MM.1S (cell line): ENCODE data around the gene SYNE3.

ENCODE experiments used
- DNase-seq: peaks from one replicate; pipeline ENCODE4 v3.0.0-alpha.2; 2015
- H2AFZ ChIP-seq: fragments of 300-600 bp; sonication (generic); 2 replicates; pipeline ENCODE4 v1.6.0; 2016; ENCODE audit warnings: antibody characterized with exemption, low read length
- H3F3A ChIP-seq: fragments of 300-600 bp; sonication (generic); 2 replicates; pipeline ENCODE4 v1.6.1; 2016; ENCODE audit warnings: mild to moderate bottlenecking, antibody characterized with exemption, low read length, moderate library complexity, mixed read lengths; ENCODE audit not compliant: insufficient read depth
- H3K27ac ChIP-seq: fragments of 300-600 bp; sonication (generic); 2 replicates; pipeline ENCODE4 v1.5.1; 2016; ENCODE audit warnings: mild to moderate bottlenecking, low read length
- H3K27me3 ChIP-seq: fragments of 300-600 bp; sonication (generic); replicated peaks from 2 replicates; pipeline ENCODE4 v1.6.0; 2016; ENCODE audit warnings: low read length; ENCODE audit not compliant: insufficient read depth
- H3K36me3 ChIP-seq: fragments of 300-600 bp; sonication (generic); replicated peaks from 2 replicates; pipeline ENCODE4 v1.6.1; 2016; ENCODE audit warnings: mild to moderate bottlenecking, low read length, mixed read lengths; ENCODE audit not compliant: insufficient read depth
- H3K4me1 ChIP-seq: fragments of 300-600 bp; sonication (generic); 2 replicates; pipeline ENCODE4 v1.6.1; 2016; ENCODE audit warnings: low read length, mixed read lengths
- H3K4me2 ChIP-seq: fragments of 300-600 bp; sonication (generic); 2 replicates; pipeline ENCODE4 v1.6.0; 2016; ENCODE audit warnings: low read depth, low read length
- H3K4me3 ChIP-seq: fragments of 300-600 bp; sonication (generic); 2 replicates; pipeline ENCODE4 v1.5.1; 2016; ENCODE audit warnings: low read length, mixed read lengths
- H3K79me2 ChIP-seq: fragments of 300-600 bp; sonication (generic); 2 replicates; pipeline ENCODE4 v1.6.1; 2016; ENCODE audit warnings: mixed run types, low read length, mixed read lengths
- H3K9ac ChIP-seq: fragments of 300-600 bp; sonication (generic); 2 replicates; pipeline ENCODE4 v1.6.1; 2016; ENCODE audit warnings: low read length, mixed read lengths
- H3K9me2 ChIP-seq: fragments of 300-600 bp; sonication (generic); replicated peaks from 2 replicates; pipeline ENCODE4 v1.6.1; 2016; ENCODE audit warnings: mild to moderate bottlenecking, low read length, mixed read lengths; ENCODE audit not compliant: insufficient read depth
- H3K9me3 ChIP-seq: fragments of 300-600 bp; sonication (generic); replicated peaks from 2 replicates; pipeline ENCODE4 v1.6.1; 2016; ENCODE audit warnings: mild to moderate bottlenecking, low read length, mixed read lengths; ENCODE audit not compliant: insufficient read depth
- H4K20me1 ChIP-seq: fragments of 300-600 bp; sonication (generic); 2 replicates; pipeline ENCODE4 v1.6.1; 2016; ENCODE audit warnings: mild to moderate bottlenecking, low read length, moderate library complexity, mixed read lengths; ENCODE audit not compliant: insufficient read depth
- CTCF ChIP-seq: fragments of 300-600 bp; sonication (generic); IDR thresholded peaks from 2 replicates; pipeline ENCODE4 v1.5.1; 2016; ENCODE audit warnings: antibody characterized with exemption, low read length, mixed read lengths
- EZH2 ChIP-seq: fragments of 300-600 bp; sonication (generic); optimal IDR thresholded peaks from 2 replicates; pipeline ENCODE3; 2017; ENCODE audit warnings: low read depth, mild to moderate bottlenecking, antibody characterized with exemption, low read length, mixed read lengths
- EZH2phosphoT487 ChIP-seq: fragments of 300-600 bp; sonication (generic); IDR thresholded peaks from 2 replicates; pipeline ENCODE4 v1.6.1; 2018; ENCODE audit warnings: antibody characterized with exemption, low read length

SYNE3 gene

GRCh38 chr14:95561001-95561412, 44.6 kb upstream of the SYNE3 start:
- H3K27me3 ChIP-seq, result no peaks in the 10 kb centered on the region
- H3F3A ChIP-seq, result no peaks in the 10 kb centered on the region
- no peak overlapping the region for H3K9ac ChIP-seq
- no peaks in the 10 kb centered on the region for H3K79me2 ChIP-seq
- no peaks in the 10 kb centered on the region for H3K36me3 ChIP-seq
- H3K4me1 ChIP-seq, result no peaks in the 10 kb centered on the region
- no peak overlapping the region for H3K27ac ChIP-seq
- no peaks in the 10 kb centered on the region for H3K9me3 ChIP-seq
- DNase-seq, result peak; percentile 72
- no peak overlapping the region for H3K4me2 ChIP-seq
- no peaks in the 10 kb centered on the region for H4K20me1 ChIP-seq
- TF ChIP-seq EZH2phosphoT487, result no peak
- no peak for TF ChIP-seq EZH2
- TF ChIP-seq CTCF, result peak; percentile 89
- no peak overlapping the region for H3K4me3 ChIP-seq
- H2AFZ ChIP-seq, result no peak overlapping the region
- H3K9me2 ChIP-seq, result no peaks in the 10 kb centered on the region

DNA sequence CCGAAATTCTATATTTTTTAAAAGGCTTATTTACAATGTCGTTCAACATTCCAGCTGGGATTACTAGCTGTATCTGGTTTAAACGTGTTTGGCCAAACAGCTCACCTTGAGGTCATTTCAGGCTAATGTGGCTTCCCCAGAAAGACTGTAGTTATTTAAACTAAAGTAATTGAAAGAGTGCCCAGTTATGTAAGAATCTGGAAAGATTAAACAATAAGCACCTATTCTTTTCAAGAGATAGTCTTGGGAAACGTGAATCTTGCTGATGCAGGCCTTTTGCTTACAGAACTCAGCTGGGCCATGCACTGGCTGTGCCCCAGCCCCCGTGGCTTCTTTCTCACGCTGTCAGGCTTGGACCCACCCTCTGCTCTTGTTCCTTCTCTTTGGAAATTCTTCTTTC, 42.8 kb upstream of the SYNE3 start:
- no peaks in the 10 kb centered on the region for H3K9me2 ChIP-seq
- H3K9me3 ChIP-seq, result no peaks in the 10 kb centered on the region
- no peak for DNase-seq
- no peaks in the 10 kb centered on the region for H3K4me1 ChIP-seq
- H3K4me2 ChIP-seq, result no peak overlapping the region
- no peaks in the 10 kb centered on the region for H3K27me3 ChIP-seq
- H3K4me3 ChIP-seq, result no peak overlapping the region
- TF ChIP-seq EZH2 (no peak), EZH2phosphoT487 (no peak), CTCF (no peak)
- no peak overlapping the region for H3K27ac ChIP-seq
- H3K9ac ChIP-seq, result no peak overlapping the region
- H3K79me2 ChIP-seq, result no peaks in the 10 kb centered on the region
- H2AFZ ChIP-seq, result no peak overlapping the region
- no peaks in the 10 kb centered on the region for H3F3A ChIP-seq
- H4K20me1 ChIP-seq, result no peaks in the 10 kb centered on the region
- no peaks in the 10 kb centered on the region for H3K36me3 ChIP-seq

DNA sequence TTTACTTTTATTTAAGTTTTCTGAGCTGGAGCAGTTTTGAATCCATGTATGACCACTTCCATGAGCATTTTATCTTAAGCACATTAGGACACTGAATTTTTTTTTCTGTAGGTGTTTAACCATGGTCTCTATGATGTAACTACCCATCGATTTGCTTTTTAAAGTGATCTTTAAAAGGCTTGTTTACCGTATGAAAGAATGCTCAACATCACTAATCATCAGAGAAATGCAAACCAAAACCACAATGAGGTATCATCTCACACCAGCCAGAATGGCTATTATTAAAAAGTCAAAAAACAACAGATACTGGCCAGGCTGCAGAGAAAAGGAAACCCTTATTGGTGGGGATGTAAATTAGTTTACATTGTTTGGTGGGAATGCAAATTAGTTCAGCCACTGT, 41.4 kb upstream of the SYNE3 start:
- no peak overlapping the region for H3K4me3 ChIP-seq

More for the DNA sequence above, 41.4 kb upstream of the SYNE3 start:
- Histone ChIP-seq H3K36me3 (no peaks in the 10 kb centered on the region), H3K27ac (no peak overlapping the region), H3K9me2 (no peaks in the 10 kb centered on the region), H4K20me1 (no peaks in the 10 kb centered on the region), H3K79me2 (no peaks in the 10 kb centered on the region), H3K4me1 (no peaks in the 10 kb centered on the region), H3K9ac (no peak overlapping the region), H3K27me3 (no peaks in the 10 kb centered on the region), H2AFZ (no peak overlapping the region), H3K4me2 (no peak overlapping the region), H3K9me3 (no peaks in the 10 kb centered on the region), H3F3A (no peaks in the 10 kb centered on the region)
- no peak for DNase-seq
- TF ChIP-seq CTCF (no peak), EZH2phosphoT487 (no peak), EZH2 (no peak)
